ENCODE results near the gene SCAMP2.
"Not testable (repeated sequence)": the region's sequence is repeated elsewhere in the genome, so short reads cannot be mapped to it uniquely, and the experiment has no call there.

SCAMP2 gene

DNA sequence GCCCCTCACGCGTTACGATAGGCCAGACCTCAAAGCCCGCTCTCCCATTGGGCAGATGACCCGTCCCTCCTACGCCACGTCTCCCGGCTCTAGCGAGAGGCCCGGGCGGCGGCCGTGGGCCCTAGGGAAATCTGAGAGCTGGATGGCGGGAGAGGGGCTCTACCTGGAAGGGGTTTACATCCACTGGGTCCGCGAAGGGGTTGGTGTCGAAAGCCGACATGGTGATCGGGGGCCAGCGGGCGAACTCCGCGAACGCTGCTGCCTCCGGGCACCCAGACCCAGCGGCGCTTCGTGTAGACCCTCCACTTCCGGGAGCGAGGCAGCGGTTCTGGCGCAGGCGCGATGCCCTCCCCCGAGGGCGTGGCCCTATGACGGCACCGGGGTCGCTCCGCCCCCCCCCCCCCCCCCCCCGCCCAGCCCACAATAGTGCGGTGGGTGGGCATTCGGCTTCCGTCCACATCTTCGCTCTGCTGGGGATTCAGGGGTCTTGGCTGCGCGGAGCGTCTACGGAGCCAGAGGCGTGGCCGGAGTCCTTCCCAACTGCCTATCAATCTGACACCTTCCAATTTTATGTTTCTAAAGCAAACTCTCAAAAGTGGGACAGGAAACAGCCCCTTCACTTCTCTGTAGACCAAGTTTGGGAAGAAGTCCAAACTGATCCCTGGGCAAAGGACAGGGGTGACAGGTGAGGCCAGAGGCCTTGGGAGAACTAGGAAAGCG, at the start of gene SCAMP2:
Gene SCAMP2, minus strand, starts transcription at position 330 of the 720 bp plus-strand sequence. Its CDS starts 110 bp downstream, at position 220.
- DNase-seq = peak; percentile 95

DNA sequence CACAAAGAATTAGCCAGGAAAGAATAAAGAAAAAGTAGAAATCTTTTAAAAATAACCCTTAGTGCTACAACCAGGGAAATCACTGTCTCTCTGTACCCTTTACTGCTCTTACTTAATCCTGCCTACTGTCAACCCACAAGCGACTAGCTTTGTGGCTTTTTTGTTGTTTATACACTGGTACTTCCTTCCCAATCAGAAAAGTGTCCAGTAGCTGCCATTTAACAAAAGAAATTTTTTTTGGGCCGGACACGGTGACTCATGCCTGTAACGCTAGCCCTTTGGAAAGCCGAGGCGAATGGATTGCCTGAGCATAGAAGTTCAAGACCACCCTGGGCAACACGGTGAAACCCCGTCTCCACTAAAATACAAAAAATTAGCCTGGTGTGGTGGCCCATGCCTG, 47.3 kb upstream of the SCAMP2 start:
- no peak for DNase-seq

- DNase-seq = no peak
These were observed 44.5 kb upstream of the SCAMP2 start for GRCh38 chr15:74917676-74918075.

- not testable (repeated sequence) for DNase-seq
These were observed 40.6 kb upstream of the SCAMP2 start for GRCh38 chr15:74913799-74914198.

DNA sequence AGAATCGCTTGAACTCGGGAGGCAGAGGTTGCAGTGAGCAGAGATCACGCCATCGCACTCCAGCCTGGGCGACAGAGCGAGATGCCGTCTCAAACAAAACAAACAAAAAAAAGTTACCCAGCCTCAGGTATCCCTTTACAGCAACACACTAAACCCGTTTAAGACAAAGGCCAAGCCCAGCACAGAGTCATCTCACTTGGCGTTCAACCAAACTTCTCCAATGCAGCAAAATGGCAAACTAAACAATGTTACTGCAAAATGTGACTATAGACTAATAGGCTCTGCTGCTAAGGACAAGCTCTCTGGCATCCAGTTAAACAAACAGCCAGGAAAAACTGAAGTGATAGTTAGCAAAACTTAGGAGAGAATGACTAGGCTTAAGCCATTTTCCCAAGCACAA, 39.9 kb upstream of the SCAMP2 start:
- no peak for DNase-seq

DNA sequence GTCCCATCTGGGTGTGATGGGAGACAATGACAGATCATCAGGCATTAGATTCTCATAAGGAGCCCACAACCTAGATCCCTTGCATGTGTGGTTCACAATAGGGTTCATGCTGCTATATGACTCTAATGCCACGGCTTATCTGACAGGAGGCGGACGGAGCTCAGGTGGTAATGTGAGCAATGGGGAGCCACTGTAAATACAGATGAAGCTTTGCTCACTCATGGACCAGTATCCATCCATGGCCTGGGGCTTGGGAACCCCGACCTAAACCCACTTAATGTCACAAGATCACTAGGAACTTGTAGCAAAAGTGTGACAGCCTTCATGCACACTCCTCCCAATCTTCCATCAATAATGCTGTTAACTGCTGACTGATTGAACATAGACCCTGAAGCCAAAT, 35.5 kb upstream of the SCAMP2 start:
- no peak for DNase-seq

DNA sequence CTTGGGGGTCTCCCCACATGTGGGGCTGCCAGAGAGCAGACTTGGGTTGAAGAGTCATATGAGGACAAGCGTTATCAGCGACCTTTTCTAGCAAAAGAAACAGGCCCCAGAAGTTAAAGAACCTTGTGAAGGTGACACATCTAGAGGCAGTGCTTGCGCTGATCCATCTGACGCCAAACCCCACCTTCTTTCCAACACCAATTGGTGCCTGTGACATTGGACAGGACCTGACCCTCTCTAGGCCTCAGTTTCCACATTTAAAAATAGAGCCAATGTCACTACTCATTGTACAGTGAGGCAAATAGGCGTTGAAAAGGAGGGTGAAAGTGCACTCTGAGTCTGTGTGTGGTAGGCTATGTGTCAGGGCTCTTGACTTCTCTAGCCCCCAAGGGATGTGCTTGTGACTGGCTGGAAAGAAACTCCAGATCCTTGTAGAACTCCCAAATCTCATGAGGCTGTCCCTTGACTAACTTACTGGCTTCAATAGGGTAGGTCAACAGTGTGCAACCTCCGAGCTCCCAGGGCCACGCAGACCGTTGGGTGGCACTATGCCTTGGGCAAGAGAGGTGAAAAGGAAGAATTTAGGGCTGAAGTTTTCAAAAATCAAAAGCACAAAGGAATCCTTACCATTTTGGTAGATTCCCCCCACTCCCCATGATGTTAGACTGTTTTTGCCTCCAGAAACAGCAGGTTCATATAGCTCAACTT, 34.2 kb upstream of the SCAMP2 start:
- peak; percentile 17 for DNase-seq

DNA sequence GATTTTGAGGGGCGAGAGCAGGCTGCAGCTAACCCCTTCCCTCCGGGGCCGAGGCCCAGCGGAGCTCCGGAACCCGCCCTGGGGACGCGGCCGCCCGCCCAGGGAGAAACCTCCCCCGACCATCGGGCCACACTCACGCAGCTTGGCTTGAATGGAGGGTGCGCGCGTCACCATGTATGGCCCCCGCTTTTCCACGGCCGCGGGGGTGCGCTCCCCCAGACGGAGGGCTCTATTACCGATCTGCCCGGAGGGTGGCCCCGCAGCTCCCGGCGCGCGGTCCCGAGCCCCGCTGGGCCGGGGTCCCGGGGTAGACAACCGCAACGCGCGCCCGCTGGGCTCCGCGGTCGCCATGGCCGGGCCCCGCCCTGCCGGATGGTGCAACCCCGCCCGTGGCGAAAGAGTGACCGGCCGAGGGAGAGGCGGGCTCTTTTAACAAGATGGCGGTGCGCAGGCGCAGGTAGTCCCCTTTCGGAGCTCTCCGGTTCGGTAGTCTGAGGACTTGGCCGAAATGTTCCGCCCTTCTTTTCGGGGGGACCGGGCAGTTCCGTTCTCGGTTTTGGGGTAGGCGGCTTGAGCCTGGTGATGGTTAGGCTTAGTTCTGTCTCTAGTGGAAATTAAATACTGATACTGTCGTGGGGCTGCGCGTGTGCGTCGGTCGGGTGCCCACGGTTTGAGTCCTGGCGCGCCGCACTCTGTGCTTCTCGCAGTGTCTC, 33.4 kb upstream of the SCAMP2 start, which contains the start of gene FAM219B:
Gene FAM219B, minus strand, starts transcription at position 402 of the 713 bp plus-strand sequence. Its CDS starts 51 bp downstream, at position 351.
- DNase-seq = peak; percentile 90

DNA sequence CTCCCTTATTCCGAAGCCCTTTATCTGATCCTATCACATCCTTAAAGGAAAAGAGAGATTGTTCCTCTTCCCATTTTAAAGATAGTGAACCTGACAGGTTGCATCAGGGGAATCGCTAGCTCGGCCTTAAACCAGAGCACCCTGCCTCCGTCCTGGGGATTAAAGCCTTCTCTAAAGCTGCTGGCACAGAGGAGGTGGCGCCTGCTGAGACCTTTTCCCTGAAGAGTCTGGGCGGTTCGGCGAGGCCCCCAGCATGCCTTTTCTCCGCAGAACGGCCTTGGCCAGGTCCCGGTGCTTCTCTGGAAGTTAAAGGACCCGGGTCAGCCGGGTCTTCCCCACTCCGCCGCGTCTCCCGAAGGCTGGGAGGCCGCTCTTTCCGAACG, 32.9 kb upstream of the SCAMP2 start:
- no peak for DNase-seq

DNA sequence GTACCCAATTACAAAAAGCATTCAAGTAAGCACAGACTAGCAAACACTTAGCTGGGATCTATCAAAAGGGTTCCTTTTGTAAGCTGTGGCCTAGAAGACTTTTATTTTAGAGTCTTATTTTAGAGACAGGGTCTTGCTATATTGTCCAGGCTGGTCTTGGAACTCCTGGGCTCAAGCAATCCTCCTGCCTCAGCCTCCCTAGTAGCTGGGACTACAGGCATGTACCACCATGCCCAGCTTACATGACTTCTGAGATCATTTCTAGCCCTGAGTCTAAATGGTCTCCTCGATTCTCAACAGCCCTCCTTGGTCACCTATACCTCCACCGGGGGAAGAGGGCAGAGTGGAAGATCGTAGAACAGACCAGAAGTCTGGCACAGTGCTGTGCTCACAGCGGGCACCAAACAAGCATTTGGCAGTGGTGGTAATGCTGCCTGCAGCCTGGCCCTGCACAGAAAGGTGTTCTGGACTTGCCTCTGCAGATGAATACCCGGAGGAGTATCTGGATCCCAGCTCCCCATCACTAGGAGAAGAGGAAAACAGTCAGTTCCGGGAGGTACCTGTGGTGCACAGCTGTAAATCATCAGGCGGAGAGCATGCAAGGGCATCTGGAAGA, 31.1 kb upstream of the SCAMP2 start:
- DNase-seq = no peak

GRCh38 chr15:74903676-74904075, 30.5 kb upstream of the SCAMP2 start:
- no peak for DNase-seq

DNA sequence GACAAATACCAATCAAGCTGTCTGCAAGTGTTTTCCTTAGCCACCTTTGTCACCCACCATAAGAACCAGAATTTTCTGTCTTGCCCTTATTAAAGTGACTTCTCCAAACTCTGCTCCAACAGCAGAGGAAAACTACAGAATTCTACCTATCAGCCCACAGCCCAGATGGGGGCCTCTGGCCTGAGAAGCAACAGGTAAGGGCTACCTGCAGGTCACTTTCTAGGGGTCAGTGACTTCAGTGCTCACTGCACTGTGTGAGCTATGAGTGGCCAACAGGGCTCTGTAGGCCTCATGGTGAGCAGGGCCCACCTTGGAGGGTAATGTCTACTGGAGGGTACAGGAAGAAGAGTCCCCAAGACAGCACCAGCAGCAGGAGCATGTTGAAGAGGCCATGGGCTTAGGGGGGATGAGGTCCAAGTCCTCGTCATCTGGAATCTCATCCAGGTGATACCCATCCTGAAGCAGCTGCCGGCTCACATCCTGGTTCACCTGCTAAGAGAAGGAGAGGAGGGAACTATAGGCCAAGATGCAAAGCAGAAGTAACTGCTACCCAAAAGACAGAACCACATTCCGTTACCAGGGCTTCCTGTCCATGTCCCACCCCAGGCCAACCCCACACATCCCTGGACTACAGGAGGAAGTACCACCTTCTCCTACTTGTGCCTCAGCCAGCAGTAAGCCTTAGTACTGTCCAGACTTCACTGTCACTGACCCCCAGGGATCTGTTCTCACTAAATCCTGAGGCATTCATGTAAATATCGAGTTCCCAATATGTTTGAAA, 29.3 kb upstream of the SCAMP2 start:
- DNase-seq = no peak

- peak; percentile 79 for DNase-seq
These were observed 28.5 kb upstream of the SCAMP2 start for GRCh38 chr15:74901612-74902063.

- DNase-seq = no peak
These were observed 24.1 kb upstream of the SCAMP2 start for GRCh38 chr15:74897300-74897701.

- DNase-seq = no peak
These were observed 23.2 kb upstream of the SCAMP2 start for GRCh38 chr15:74896316-74896715.

DNA sequence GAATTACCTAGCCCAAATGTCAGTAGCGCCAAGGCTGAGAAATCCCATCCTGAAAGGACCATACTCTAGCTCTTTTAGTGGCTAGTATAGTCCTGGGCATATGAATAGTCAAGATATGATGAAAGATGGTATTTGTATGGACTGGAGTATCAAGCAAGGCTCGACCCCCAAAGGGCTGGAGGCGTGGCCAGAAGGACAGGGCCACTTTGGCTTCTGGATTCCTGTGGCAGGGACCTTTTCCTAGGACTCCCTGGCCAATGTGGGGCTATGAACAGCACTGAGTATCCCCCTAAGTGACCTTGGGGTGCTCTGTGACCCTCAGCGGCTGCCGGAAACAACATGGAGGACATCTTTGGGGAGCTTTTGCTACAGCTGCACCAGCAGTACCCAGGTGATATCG, 22.7 kb upstream of the SCAMP2 start:
- DNase-seq = no peak

GRCh38 chr15:74894383-74894782, 21.2 kb upstream of the SCAMP2 start:
- not testable (repeated sequence) for DNase-seq

GRCh38 chr15:74893627-74894026, 20.5 kb upstream of the SCAMP2 start:
- peak; percentile 71 for DNase-seq

GRCh38 chr15:74892931-74893330, 19.8 kb upstream of the SCAMP2 start:
- DNase-seq = no peak

- no peak for DNase-seq
These were observed 19.1 kb upstream of the SCAMP2 start for GRCh38 chr15:74892313-74892712.

GRCh38 chr15:74891469-74891868, 18.3 kb upstream of the SCAMP2 start:
- DNase-seq = no peak

DNA sequence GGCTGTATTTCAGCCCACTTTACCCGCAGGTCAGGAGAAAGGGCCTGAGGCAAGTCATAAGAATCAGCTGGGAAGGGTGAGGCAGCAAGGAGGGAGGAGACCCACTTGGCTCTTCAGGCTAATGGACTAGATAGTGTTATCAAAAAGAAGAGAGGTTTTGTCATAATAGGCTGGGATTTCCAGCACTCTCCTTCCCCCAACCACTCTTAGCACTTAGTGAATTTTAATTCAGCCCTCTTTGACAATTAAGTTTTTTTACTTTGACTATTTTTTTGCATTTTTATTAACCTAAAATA, 17.4 kb upstream of the SCAMP2 start:
- no peak for DNase-seq

All from activated CD4-positive, alpha-beta T cell treated with anti-CD3 and anti-CD28 coated beads, Interleukin-10, Interleukin-2, amounts not matched to agents 100 ng/mL and 50 ng/mL, durations not matched to agents 16 hours and 8 hours (primary cell).